ENCODE data around the gene RNU11. TPM values are rescaled to one million over a fixed set of nuclear protein-coding genes. Genes with fewer than 3 reads are reported as not detected.
A peak's percentile ranks its signal among the peaks of the same experiment; 100 is the strongest.
"Not testable (repeated sequence)": the region's sequence is repeated elsewhere in the genome, so short reads cannot be mapped to it uniquely, and the experiment has no call there.

RNU11 gene
- total RNA-seq, 2 experiments from 2014 or later = not detected

DNA sequence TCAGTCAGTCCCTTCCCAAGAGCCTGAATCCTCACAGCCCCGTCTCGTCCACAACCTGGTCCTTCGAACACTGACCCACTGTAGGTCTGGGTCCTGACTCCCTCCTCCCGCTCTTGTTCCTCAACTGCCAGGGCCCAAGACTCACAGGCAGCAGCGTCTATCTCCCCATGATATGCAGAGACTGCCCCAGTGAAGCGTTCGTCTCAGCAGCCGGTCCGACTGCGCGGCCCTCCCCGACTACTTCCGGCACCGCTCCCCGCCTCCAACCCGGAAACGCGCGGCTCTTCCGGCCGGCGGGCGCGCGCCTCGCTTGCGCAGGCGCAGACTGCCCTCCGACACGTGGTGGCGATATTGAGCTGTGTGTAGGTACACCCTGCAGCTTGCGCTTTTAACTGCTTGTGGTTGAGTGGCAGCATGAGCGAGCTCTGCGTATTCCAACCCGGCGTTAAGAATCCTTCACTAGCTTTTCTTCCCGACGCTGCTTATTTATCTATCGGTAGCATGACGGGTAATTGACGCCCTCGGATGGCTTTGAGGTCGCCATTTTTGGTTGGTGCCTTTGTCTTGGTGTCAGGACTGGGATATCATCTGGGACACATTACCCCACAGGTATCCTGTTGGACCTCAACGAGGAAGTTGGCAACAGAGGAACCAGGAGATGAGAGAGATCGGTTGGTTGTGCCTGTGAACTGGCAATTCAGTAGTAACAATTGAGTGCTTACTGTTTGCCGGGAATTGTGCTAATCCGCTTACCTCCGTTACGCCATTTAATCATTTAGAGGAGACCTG, 5.4 kb upstream of the RNU11 start, which contains the start of gene TAF12:
TAF12 (minus strand) TSS at position 221 of the 789 bp plus-strand sequence. CDS start 20,986 bp downstream, outside the sequence.
- Mint-ChIP-seq H3K4me3 (peak within 1 kb of the TSS; percentile 96), H3K36me3 (ENCODE audit: low read depth) (peaks cover 9% of the 10 kb centered on the region), H3K27me3 (no peaks in the 10 kb centered on the region), H3K9me3 (no peaks in the 10 kb centered on the region), H3K27ac (peak within 1 kb of the TSS; percentile 96), H3K4me1 (peaks cover 54% of the 10 kb centered on the region)
- DNase-seq = peak; percentile 95
- ChIA-PET POLR2A (interaction anchor here (0.5 to 11.9 kb wide), 36 partner anchors 9 to 539 kb away, joined by 3 to 441 read pairs (median 5); partner anchors contain the start of genes EPB41, GMEB1, MED18 and RCC1), CTCF (interaction anchor here (0.6 to 4.6 kb wide), 14 partner anchors 14 to 539 kb away, joined by 3 to 73 read pairs (median 4); partner anchors contain the start of genes ATP5IF1, GMEB1, SRSF4 and YTHDF2)

DNA sequence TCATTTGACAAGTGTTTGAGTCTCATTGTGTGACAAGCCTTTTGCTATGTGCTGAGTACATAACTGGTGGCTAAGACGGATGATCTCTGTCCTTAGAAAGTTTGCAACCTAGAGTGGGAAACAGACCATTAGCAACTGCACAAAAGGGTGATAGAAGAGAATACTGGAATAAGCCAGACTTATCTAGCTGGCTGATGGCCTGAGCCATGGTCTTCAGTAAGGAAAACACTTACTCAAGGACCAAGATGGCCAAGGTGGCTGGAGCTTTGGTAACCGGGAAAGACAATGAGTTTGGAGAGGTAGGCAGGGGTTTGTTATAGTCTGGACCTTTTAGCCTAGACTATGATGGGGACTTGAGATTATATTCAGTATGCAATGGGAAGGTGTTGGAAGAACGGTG, 3.9 kb upstream of the RNU11 start:
- Mint-ChIP-seq H3K27ac (peak overlapping the region; percentile 96), H3K9me3 (no peaks in the 10 kb centered on the region)
- CTCF ChIA-PET = interaction anchor here (1.9 to 4.6 kb wide), 3 partner anchors 24 to 92 kb away, joined by 11 to 73 read pairs (median 19); partner anchors contain the start of genes GMEB1 and YTHDF2

DNA sequence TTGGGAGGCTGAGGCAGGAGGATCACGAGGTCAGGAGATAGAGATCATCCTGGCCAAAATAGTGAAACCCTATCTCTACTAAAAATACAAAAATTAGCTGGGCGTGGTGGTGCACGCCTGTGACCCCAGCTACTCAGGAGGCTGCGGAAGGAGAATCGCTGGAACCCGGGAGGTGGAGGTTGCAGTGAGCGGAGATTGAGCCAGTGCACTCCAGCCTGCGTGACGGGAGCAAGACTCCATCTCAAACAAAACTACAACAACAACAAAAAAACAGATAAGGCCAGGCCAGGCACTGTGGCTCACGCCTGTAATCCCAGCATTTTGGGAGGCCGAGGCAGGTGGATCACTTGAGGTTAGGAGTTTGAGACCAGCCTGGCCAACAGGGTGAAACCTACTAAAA, 3.0 kb upstream of the RNU11 start:
- DNase-seq; H3K4me3 Mint-ChIP-seq; H3K36me3 Mint-ChIP-seq (ENCODE audit: low read depth); H3K27ac Mint-ChIP-seq; H3K27me3 Mint-ChIP-seq; H3K9me3 Mint-ChIP-seq: not testable (repeated sequence)
- ChIA-PET CTCF (interaction anchor here (0.7 to 1.5 kb wide), 2 partner anchors 65 to 92 kb away, joined by 3 to 4 read pairs; partner anchors contain the start of gene YTHDF2), POLR2A (interaction anchor here (1.5 to 11.9 kb wide), 4 partner anchors 23 to 91 kb away, joined by 5 to 441 read pairs (median 134); partner anchors contain the start of genes GMEB1 and YTHDF2)
- peaks cover 57% of the 10 kb centered on the region for H3K4me1 Mint-ChIP-seq

More for the DNA sequence above, 3.9 kb upstream of the RNU11 start:
- H3K27me3 Mint-ChIP-seq = no peaks in the 10 kb centered on the region
- H3K4me1 Mint-ChIP-seq = peaks cover 63% of the 10 kb centered on the region
- DNase-seq = no peak
- H3K36me3 Mint-ChIP-seq (ENCODE audit: low read depth) = peaks cover 9% of the 10 kb centered on the region
- peak overlapping the region; percentile 96 for H3K4me3 Mint-ChIP-seq
- POLR2A ChIA-PET = interaction anchor here (1.1 to 11.9 kb wide), 15 partner anchors 13 to 537 kb away, joined by 3 to 441 read pairs (median 8); partner anchors contain the start of genes EPB41, GMEB1, MED18 and RCC1

DNA sequence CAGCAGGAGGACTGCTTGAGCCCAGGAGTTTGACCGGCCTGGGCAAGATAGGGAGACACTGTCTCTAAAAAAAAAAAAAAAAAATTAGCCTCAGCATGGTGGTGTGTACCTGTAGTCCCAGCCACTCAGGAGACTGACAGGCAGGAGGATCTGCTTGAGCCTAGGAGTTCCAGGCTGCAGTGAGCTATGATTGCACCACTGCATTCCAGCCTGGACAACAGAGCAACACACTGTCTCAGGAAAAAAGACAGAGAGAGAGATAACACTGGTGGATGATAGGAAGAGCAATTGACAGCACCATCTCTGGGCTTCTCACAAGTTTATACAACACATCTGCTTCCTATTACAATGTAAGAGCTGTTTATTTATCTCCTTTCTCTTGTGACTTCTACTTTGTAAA, 2.4 kb upstream of the RNU11 start:
- H3K4me1 Mint-ChIP-seq = peaks cover 51% of the 10 kb centered on the region
- no peak overlapping the region for H3K4me3 Mint-ChIP-seq
- CTCF ChIA-PET = interaction anchor here (0.5 to 1.5 kb wide), 2 partner anchors 91 to 95 kb away, joined by 3 to 4 read pairs; partner anchors contain the start of gene YTHDF2
- no peak overlapping the region for H3K27ac Mint-ChIP-seq
- H3K36me3 Mint-ChIP-seq (ENCODE audit: low read depth) = peaks cover 6% of the 10 kb centered on the region
- H3K9me3 Mint-ChIP-seq = no peaks in the 10 kb centered on the region
- no peaks in the 10 kb centered on the region for H3K27me3 Mint-ChIP-seq
- no peak for DNase-seq
- POLR2A ChIA-PET = interaction anchor here (1.5 to 11.9 kb wide), 3 partner anchors 22 to 91 kb away, joined by 5 to 441 read pairs (median 166); partner anchors contain the start of genes GMEB1 and YTHDF2

DNA sequence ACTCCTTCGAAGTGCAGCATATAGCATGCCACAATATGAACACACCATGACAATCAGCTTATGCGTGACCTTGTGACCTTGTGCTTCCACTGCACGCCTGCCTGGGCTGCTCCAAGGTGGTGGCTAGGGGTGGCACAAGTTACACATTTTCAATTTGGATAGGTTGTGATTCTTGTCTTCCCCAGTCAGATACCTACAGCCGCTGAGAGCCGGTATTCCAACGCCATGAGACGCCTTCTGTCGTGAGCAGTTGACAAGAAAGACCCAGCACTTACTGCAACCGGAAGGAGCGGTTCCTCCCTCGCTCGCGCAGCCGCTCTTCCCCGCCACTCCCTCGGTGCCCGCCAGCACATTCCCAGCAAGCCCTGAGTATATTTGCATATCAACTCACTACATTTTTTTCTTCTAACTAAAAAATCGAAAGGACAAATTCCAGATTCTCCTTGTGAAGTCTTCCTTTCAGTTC, 359 bp upstream of the RNU11 start:
- ChIA-PET POLR2A (interaction anchor here (0.6 to 11.9 kb wide), 55 partner anchors 8 to 818 kb away, joined by 3 to 441 read pairs (median 4); partner anchors contain the start of genes GMEB1, MED18, RCC1 and SRSF4), CTCF (interaction anchor here (0.7 to 2.2 kb wide), 7 partner anchors 13 to 828 kb away, joined by 3 to 15 read pairs (median 6); partner anchors contain the start of genes GMEB1 and YTHDF2)
- Mint-ChIP-seq H3K27ac (peak overlapping the region; percentile 99), H3K4me1 (peaks cover 33% of the 10 kb centered on the region), H3K9me3 (no peaks in the 10 kb centered on the region), H3K4me3 (peak overlapping the region; percentile 79), H3K27me3 (no peaks in the 10 kb centered on the region), H3K36me3 (ENCODE audit: low read depth) (no peaks in the 10 kb centered on the region)
- peak; percentile 91 for DNase-seq

DNA sequence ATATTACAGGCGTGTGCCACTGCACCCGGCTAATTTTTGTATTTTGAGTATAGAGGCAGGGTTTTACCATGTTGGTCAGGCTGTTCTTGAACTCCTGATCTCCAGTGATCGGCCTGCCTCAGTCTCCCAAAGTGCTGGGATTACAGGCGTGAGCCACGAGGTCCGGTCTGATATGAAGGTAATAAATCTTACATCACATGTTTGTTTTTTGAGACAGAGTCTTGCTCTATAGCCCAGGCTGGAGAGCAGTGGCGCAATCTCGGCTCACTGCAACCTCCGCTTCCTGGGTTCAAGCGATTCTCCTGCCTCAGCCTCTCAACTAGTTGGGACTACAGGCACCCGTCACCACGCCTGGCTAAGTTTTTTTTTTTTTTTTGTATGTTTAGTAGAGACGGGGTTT, 4.7 kb downstream of the RNU11 start:
- H3K27me3 Mint-ChIP-seq; H3K36me3 Mint-ChIP-seq (ENCODE audit: low read depth); H3K4me3 Mint-ChIP-seq; CTCF ChIA-PET; H3K9me3 Mint-ChIP-seq; H3K4me1 Mint-ChIP-seq; DNase-seq; H3K27ac Mint-ChIP-seq: not testable (repeated sequence)
- POLR2A ChIA-PET = interaction anchor here (1.0 to 1.2 kb wide), 2 partner anchors 10 to 16 kb away, joined by 4 to 5 read pairs; partner anchors contain the start of genes GMEB1 and TAF12

DNA sequence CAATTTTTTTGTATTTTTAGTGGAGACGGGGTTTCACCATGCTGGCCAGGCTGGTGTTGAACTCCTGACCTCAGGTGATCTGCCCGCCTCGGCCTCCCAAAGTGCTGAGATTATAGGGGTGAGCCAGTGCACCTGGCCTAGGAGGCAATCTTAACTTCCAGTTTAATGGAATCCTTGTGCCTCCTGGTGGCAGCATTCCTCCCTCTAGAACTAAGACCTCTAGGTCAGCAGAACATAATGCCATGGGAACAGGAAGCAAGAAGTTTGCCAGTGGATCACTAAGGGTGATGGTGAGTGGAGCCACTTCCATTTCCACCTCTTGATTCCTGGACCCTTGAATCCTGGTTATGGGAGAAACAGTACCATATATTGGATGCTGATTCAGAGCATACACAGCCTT, 5.5 kb downstream of the RNU11 start:
- not testable (repeated sequence) for H3K27me3 Mint-ChIP-seq; H3K36me3 Mint-ChIP-seq (ENCODE audit: low read depth); H3K4me3 Mint-ChIP-seq; H3K27ac Mint-ChIP-seq; DNase-seq; H3K9me3 Mint-ChIP-seq; H3K4me1 Mint-ChIP-seq
- ChIA-PET POLR2A (interaction anchor here (1.2 kb wide), 1 partner anchor 14 kb away, joined by 6 read pairs; the partner anchor contains the start of gene GMEB1), CTCF (interaction anchor here (1.5 kb wide), 1 partner anchor 83 kb away, joined by 6 read pairs; the partner anchor contains the start of gene YTHDF2)

DNA sequence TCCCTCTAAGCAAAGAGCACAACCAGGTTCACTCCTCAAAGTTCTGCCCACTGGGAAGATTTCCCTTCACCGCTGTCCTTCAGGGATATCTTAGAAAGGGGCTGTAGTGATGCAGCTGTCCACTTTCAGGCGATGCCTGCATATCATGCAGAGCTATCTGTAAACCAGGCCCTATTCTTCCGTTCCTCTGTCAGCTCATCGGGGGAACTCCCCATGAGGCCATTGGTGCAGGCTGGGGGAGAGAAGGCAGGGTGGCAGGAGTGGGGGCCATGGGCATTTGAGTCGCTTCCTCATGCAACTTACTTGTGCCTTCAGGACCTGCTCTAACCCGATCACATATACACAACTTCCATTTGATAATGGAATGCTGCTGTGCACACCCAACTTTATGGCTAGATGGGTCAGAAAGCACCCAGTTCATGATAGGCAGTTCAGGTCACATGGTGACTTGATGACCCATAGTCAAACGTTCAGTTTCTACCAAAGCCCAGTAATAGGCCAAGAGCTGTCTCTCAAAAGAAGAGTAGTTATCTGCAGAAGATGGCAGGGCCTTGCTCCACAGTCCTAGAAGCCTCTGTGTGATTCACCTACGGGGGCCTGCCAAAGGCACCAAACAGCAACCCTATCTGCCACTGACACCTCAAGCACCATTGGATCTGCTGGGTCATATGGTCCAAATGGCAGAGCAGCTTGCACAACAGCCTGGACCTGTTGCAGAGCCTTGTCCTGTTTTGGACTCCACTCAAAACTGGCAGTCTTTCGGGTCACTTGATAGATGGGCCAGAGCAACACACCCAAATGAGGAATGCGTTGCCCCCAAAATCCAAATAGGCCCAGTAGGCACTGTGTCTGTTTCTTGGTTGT, 7.3 kb downstream of the RNU11 start:
- CTCF ChIA-PET = interaction anchor here (1.4 kb wide), 1 partner anchor 222 kb away, joined by 3 read pairs; no protein-coding TSS in a partner anchor
- H3K4me1 Mint-ChIP-seq; DNase-seq; H3K27ac Mint-ChIP-seq; H3K4me3 Mint-ChIP-seq; H3K27me3 Mint-ChIP-seq; H3K36me3 Mint-ChIP-seq (ENCODE audit: low read depth); H3K9me3 Mint-ChIP-seq: not testable (repeated sequence)
- POLR2A ChIA-PET = interaction anchor here (2.2 to 2.7 kb wide), 2 partner anchors 12 to 14 kb away, joined by 7 to 9 read pairs; partner anchors contain the start of gene GMEB1

DNA sequence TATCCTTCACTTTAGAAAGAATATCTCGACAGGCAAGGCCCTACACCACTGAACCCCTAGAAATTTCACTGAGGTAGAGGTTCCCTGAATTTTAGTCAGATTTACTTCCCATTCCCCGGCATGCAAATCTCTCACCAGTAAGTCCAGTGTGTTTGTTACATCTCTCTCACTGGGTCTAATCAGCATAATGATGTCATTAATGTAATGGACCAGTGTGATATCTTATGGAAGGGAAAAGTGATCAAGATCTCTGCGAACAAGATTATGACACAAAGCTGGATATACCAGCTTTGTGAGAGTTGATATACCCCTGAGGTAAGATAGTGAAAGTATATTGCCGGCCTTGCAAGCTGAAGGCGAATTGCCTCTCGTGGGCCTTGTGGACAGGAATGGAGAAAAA, 7.9 kb downstream of the RNU11 start:
- DNase-seq = no peak
- Mint-ChIP-seq H3K27me3 (no peaks in the 10 kb centered on the region), H3K9me3 (no peaks in the 10 kb centered on the region), H3K27ac (no peak overlapping the region), H3K4me1 (no peaks in the 10 kb centered on the region), H3K4me3 (no peak overlapping the region), H3K36me3 (ENCODE audit: low read depth) (no peaks in the 10 kb centered on the region)
- POLR2A ChIA-PET = interaction anchor here (2.2 to 2.7 kb wide), 2 partner anchors 11 to 13 kb away, joined by 7 to 9 read pairs; partner anchors contain the start of gene GMEB1
- CTCF ChIA-PET = interaction anchor here (1.3 to 1.4 kb wide), 2 partner anchors 13 to 221 kb away, joined by 3 to 4 read pairs; partner anchors contain the start of gene TAF12

DNA sequence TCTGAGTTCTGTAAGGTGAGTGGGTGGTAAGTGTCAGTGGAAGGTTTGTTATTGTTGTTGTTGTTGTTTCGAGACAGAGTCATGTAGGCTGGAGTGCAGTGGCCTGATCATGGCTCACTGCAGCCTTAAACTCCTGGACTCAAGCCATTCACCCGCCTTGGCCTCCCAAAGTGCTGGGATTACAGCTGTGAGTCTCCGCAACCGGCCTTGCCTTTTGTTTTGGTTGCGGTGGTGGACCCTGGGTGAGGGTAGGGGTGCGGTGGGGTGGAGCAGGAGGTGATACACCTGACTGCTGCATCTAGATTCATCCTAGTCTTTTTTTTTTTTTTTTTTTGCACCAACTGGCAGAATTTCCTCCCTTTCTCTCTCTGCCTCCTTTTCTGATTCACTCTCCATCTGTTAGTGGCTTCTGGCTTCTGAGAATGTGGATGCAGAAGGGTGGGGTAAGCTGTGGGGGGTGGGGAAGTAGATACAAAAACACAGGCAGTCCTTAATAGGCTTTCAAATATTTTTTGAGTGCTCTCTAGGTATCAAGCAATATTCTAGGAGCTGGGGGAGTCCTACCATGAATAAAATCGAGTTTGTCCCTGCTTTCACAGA, 15.6 kb downstream of the RNU11 start:
- H3K27ac Mint-ChIP-seq = no peak overlapping the region

DNA sequence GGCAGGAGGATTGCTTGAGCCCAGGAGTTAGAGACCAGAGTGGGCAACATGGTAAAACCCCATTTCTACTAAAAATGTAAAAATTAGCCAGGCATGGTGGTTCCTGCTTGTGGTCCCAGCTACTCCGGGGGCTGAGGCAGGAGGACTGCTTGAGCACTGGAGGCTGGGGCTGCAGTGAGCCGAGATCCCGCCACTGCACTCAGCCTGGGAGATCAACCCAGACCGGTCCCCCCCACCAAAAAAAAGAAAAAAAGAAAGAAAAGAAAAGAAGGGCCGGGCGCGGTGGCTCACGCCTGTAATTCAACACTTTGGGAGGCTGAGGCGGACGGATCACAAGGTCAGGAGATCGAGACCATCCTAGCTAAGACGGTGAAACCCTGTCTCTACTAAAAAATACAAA, 18.4 kb downstream of the RNU11 start:
- H3K4me3 Mint-ChIP-seq = no peak overlapping the region
- ChIA-PET POLR2A (interaction anchor here (1.9 to 9.3 kb wide), 4 partner anchors 10 to 86 kb away, joined by 9 to 441 read pairs (median 82); partner anchors contain the start of genes RNU11, TAF12 and YTHDF2), CTCF (no interaction called here)
- no peak for DNase-seq
- peaks cover 17% of the 10 kb centered on the region for H3K4me1 Mint-ChIP-seq
- no peaks in the 10 kb centered on the region for H3K36me3 Mint-ChIP-seq (ENCODE audit: low read depth)
- H3K27me3 Mint-ChIP-seq = no peaks in the 10 kb centered on the region
- no peaks in the 10 kb centered on the region for H3K9me3 Mint-ChIP-seq
- no peak overlapping the region for H3K27ac Mint-ChIP-seq

More for the DNA sequence above, 15.6 kb downstream of the RNU11 start:
- ChIA-PET CTCF (no interaction called here), POLR2A (interaction anchor here (9.3 kb wide), 1 partner anchor 18 kb away, joined by 441 read pairs; the partner anchor contains the start of genes RNU11 and TAF12)
- Mint-ChIP-seq H3K27me3 (no peaks in the 10 kb centered on the region), H3K36me3 (ENCODE audit: low read depth) (no peaks in the 10 kb centered on the region), H3K4me3 (no peak overlapping the region), H3K4me1 (peaks cover 13% of the 10 kb centered on the region), H3K9me3 (no peaks in the 10 kb centered on the region)
- DNase-seq = no peak
